ENCODE measurements around the gene FGFR2.

Gene FGFR2

GRCh38 chr10:121493521-121493920 is 104.7 kb downstream of the FGFR2 start:
- DNase-seq (ENCODE audit: low spot score): no peak

DNA sequence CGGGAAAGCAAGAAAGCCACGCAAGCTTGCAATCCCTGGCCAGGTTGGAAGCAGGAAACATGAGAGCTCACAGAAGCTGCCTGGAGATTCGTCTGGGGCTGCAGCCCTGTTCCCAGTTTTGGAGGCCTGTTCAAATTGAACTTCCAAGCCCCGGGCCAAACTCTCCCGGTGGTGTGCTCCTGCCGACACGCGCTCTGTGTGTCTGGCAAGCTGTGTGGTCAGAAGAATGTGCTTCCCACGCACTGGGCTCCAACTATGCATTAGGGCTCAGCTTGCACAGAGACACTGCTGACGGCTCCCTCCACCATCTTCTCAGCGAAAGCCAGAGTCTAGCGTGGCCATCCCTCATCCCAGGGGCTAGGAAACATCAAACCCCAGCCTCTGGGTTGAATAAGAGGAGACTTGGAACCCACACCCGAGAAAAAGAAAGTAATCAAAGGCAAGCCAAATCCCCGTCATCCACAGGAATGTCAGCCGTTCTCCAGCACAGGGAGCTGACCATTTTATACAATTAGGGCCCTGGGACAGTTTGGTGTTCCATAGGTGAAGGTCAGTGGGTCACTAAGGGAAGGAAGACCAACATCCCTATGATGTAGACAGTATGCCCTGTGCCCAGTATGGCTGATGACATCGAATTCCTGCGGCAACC is 107.2 kb downstream of the FGFR2 start:
- no peak for DNase-seq (ENCODE audit: low spot score)

DNA sequence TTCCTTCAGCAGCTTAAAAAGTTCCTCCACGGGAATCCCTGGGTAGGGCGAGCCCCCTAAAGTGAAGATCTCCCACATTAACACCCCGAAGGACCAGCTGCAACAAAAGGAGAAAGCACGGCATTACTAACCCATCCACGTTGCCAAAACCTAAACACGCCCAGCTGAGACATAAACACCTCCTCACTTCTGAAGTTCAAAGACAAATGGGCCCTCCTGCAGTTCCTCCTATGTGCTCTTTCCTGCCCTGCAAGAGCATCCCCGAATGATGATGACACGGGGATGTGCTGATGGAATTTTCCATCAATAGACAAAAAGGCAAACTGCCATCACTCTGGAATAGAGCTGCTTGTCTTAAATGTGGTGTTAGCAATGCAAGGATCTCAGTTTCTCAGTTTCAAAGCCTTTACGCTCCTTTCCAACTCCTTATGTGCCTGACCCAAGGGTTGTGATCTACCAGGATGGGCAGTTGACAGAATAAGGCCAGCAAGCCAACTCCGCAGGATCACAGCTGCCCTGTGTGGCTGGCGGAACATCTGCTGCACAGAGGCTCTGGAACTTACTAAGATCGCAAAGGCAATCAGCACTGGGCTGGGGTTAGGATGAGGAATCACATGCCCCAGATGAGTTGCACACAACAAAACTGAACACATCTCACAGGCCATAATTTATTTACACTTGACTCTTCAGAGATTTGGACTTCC is 112.7 kb downstream of the FGFR2 start:
- DNase-seq (ENCODE audit: low spot score): no peak

DNA sequence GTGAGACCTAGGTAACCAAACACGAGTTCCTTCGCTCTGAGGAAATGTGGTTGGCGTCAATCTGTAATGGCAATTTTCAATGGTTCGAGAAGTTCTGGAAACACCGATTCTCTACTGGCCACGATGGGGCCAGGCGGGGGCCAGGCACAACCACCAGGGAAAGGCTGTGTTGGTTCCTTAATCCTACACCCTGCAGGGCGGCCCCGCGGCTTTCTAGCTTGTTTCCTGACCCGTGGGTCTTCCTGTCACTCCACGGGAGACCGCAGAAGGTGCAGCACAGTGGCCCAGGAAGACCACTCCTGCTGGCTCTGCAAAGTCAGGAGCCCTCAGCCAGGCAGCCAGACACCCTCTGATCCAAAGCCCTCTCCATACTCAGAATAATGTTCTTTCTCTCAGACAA is 113.4 kb downstream of the FGFR2 start:
- DNase-seq (ENCODE audit: low spot score): no peak

DNA sequence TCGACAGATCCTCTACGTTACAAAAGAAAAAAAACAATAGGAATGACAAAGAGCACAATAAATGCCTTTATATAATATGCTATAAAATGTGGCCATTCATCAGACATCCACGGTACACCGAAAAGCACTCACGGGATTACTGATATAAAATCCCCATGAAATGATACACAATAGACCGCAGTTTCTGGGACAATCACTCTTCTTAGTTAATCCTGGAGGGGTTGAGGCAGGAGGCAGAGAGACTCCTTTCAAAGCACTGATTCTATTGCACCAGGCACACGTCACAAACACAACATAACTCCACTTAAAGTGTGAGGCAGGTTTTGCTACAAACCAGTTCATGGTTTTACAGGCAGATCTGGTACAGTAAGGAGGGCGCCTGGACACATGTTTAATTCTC is 113.8 kb downstream of the FGFR2 start:
- DNase-seq (ENCODE audit: low spot score): no peak

DNA sequence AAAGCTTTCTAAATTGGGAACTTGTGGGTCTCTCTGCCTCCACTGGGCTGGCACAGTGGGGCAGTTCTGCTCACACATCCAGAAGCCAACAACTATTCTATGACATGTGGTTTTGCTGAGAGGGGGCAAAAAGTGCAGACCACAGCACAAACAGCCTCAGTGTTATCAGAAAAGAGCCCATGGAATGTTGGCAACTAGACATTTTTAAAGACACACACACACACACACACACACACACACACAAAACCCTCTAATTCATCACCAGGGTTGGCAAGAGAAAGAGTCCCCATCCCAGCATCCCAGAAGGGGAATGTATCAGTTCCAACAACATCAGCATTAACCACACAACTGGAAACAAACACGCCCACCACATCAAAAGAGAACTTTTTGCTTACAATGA is 117.1 kb downstream of the FGFR2 start:
- no peak for DNase-seq (ENCODE audit: low spot score)

DNA sequence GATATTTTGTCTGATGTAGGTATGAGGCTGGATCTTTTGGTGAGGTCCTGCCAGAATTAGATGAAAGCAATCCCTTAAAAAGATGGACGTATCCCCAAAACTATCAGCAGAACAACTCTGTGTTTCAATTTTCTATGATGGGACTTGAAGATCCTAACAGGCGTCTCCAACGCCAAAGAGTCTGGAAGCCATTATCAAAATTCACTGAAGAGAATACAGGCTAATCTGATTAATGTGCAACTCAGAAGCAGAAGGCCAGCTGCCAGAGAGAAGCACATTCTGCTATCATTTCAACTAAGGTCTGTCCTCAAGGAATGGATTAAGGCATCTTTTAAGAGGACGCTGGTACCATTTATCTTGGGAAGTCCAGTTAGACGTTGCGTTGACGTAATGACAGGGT is 119.7 kb downstream of the FGFR2 start:
- DNase-seq (ENCODE audit: low spot score): no peak

- no peak for DNase-seq (ENCODE audit: low spot score)
Observed at GRCh38 chr10:121469797-121470606, 128.2 kb downstream of the FGFR2 start.

DNA sequence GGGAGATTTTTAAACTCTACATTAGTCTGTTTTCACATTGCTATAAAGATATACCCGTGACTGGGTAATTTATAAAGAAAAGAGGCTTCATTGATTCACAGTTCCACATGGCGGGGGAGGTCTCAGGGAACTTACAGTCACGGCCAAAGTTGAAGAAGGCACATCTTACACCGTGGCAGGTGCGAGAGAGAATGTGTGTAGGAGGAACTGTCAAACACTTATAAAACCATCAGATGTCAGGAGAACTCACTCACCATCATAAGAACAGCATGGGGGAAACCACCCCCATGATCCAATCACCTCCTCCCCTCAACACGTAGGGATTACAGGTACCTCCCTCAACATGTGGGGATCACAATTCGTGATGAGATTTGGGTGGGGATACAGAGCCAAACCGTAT is 129.5 kb downstream of the FGFR2 start:
- no peak for DNase-seq (ENCODE audit: low spot score)

GRCh38 chr10:121466424-121466823 is 131.8 kb downstream of the FGFR2 start:
- no peak for DNase-seq (ENCODE audit: low spot score)

- DNase-seq (ENCODE audit: low spot score): no peak
Observed at GRCh38 chr10:121465215-121465614, 133.0 kb downstream of the FGFR2 start.

- no peak for DNase-seq (ENCODE audit: low spot score)
Observed at GRCh38 chr10:121464517-121464916, 133.7 kb downstream of the FGFR2 start.

GRCh38 chr10:121462955-121463354 is 135.3 kb downstream of the FGFR2 start:
- DNase-seq (ENCODE audit: low spot score): no peak

DNA sequence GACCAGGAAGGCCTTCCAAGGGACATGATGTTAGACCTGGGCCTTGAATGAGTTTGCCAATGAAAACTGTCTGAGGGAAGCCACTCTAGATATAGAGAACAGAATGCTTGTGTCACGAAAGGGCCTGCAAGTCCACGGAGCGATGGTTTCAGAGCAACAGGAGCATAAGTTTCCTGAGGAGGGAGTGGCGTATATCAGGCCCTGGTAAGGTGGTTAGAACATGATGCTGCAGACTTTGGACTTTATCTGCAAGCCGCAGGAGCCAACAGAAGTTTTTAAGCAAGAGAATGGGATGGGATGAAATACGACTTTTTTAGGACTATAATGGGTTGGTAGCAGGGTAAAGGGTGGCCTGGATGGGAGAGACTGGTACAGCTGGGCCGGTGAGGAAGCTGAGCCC is 136.0 kb downstream of the FGFR2 start:
- no peak for DNase-seq (ENCODE audit: low spot score)

DNA sequence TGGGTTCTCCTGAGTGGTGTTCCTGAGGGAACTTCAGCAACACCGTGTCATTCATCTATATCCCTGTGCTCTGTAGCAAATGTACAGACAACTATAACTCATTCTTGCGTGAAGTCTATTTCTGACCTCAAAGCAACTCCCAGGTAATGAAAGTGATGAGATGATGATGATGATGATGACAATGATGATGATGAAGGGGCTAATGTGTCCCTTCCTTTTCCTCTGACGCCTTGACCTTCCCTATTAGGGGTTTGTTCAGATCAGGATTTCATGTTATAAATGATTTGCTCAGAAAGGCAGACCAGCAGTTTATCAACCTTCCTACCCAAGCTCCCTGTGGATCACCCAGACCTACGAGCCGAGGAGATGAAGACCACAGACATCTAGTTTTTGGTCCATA is 136.9 kb downstream of the FGFR2 start:
- no peak for DNase-seq (ENCODE audit: low spot score)

DNA sequence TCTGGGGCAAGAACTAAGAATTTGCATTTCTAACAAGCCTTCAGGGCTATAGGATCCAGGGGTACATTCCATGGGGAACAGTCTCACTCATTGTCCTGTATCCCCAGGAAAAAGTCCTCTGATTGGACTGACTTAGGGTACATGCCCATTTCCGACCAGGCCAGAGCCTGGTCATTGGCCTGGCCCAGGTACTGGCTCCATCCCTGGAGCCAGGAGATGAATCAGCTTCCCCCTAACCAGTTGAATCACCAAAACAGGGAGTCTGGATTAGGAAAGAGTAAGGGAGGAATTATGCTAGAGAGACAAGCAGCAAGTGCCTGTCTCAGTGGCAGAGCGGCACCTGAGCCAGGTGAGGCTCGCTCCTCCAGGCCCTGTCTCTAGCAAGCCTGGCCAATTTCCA is 137.5 kb downstream of the FGFR2 start:
- DNase-seq (ENCODE audit: low spot score): no peak

DNA sequence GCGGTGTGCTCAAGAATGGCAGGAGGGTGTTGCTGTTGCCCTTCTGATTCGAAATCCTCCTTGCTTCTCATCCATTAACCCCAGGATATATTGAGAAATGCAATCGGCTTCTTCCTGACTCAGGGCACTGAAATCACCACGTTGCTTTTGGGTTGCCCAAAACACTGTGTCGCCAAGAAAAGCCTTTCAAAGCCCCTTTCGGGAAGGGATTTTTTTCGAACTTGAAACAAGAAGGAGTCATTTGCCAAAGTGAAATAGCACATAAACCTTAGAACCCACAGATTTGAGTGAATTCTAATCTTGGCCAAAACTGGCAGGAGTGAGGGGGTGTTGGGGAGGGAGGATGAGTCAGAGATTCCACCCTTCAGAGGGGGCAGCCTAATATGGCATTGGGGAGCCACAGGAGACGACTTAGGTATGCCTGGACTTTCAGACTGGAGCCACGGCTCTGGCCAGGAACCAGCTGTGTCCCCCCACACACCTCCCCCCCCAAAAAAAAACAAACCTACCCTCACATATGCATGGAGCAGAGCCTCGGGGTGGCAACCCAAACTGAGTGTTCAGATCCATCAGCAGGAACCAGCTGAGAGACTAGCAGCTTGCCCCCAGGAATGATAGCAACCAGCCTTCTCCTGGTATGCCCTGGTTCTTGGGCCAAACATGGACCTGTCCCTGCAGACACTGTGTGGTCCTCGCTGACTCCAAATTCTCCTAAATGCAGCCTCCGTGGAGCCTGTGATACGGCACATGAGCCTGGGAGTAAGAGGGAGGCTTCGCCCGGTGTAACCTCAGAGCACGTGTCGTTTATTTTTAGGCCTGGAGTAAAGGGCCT is 138.4 kb downstream of the FGFR2 start:
- no peak for DNase-seq (ENCODE audit: low spot score)

- no peak for DNase-seq (ENCODE audit: low spot score)
Observed at GRCh38 chr10:121459279-121459621, 139.0 kb downstream of the FGFR2 start.

- no peak for DNase-seq (ENCODE audit: low spot score)
Observed at GRCh38 chr10:121457729-121458128, 140.5 kb downstream of the FGFR2 start.

GRCh38 chr10:121455377-121455776 is 142.9 kb downstream of the FGFR2 start:
- DNase-seq (ENCODE audit: low spot score): no peak

DNA sequence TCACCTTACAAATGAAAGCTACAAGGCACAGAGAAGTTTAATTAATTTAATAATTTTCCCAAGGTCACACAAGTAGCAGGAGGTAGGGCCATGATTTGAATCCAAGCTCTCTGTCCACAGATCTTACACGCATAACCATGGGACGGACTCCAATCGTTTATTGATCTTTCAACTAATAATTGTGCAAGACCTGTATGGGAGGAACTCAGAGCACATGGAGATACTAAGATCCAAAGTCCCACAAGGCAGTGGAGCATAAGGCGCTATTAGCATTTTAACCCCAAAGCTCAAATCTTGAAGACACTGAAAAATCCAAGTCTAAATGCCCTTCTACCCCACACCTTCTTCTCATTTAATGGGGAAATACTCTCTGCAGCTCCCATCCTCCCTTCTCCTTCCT is 143.5 kb downstream of the FGFR2 start:
- no peak for DNase-seq (ENCODE audit: low spot score)

GRCh38 chr10:121453160-121453559 is 145.1 kb downstream of the FGFR2 start:
- no peak for DNase-seq (ENCODE audit: low spot score)
